Muscle layer of duodenum (tissue), 2 donors: ENCODE data around the gene ABCD3.
"Not testable (repeated sequence)": the region's sequence is repeated elsewhere in the genome, so short reads cannot be mapped to it uniquely, and the experiment has no call there.

Source experiments
- H3K27ac ChIP-seq: one replicate; pipeline ENCODE4 v1.7.0; 2013; ENCODE audit warnings: mild to moderate bottlenecking, low read length
- H3K27me3 ChIP-seq: one replicate; pipeline ENCODE4 v1.7.0; 2013; ENCODE audit warnings: low read depth, mild to moderate bottlenecking, control low read depth, low read length
- H3K36me3 ChIP-seq, 2 donors: one replicate each; pipeline ENCODE4 v1.7.0; 2013; ENCODE audit warnings: low read length in 2 of 2, control low read depth in 1 of 2, mild to moderate bottlenecking in 1 of 2; ENCODE audit not compliant: insufficient read depth in 2 of 2, control insufficient read depth in 1 of 2
- H3K4me1 ChIP-seq, 2 donors: one replicate each; pipeline ENCODE4 v1.7.0; 2013; ENCODE audit warnings: low read length in 2 of 2, mild to moderate bottlenecking in 2 of 2, control low read depth in 1 of 2, moderate library complexity in 1 of 2; ENCODE audit not compliant: insufficient read depth in 2 of 2, control insufficient read depth in 1 of 2
- H3K4me3 ChIP-seq, 2 donors: one replicate each; pipeline ENCODE4 v1.7.0; 2013; ENCODE audit warnings: low read length in 2 of 2, low read depth in 1 of 2, mild to moderate bottlenecking in 1 of 2
- H3K9me3 ChIP-seq, 2 donors: one replicate each; pipeline ENCODE4 v1.7.0; 2013; ENCODE audit warnings: low read length in 2 of 2, control low read depth in 1 of 2, mild to moderate bottlenecking in 1 of 2; ENCODE audit not compliant: control insufficient read depth in 1 of 2
- donor health status: healthy.

The ABCD3 gene

GRCh38 chr1:94417978-94418663 is at the start of gene ABCD3:
Gene ABCD3, plus strand, starts transcription at chr1:94418389. Its CDS starts 90 bp downstream, at chr1:94418479.
- H3K36me3 ChIP-seq, result no peaks in the 10 kb centered on the region
- H3K4me1 ChIP-seq, result peaks cover 5 to 31% of the 10 kb centered on the region in 2 donors
- no peaks in the 10 kb centered on the region for H3K27me3 ChIP-seq
- peak within 1 kb of the TSS; percentile 77 to 89 for H3K4me3 ChIP-seq
- peak within 1 kb of the TSS; percentile 78 for H3K27ac ChIP-seq
- no peaks in the 10 kb centered on the region for H3K9me3 ChIP-seq

DNA sequence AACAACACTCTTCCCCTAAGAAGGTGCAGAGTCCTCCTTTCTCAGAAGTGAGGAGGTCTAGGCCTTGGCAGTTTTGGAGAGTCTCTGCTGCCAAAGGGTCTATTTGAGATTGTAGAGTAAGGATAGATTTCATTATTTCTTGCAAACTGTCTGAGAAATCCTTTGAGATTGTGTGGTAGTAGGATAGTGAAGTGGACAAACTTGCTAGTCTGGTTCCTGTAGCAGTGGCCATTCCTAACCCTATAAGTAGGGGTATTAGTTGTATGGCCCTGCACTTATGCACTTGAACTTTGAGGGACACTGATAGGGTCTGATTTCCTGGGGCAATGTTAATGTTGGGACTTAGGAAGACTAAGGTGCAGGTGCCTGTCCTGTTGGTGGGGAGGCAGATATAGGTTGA is 45.4 kb upstream of the ABCD3 start:
- H3K9me3 ChIP-seq, result not testable (repeated sequence)

GRCh38 chr1:94373311-94373710 is 44.9 kb upstream of the ABCD3 start:
- not testable (repeated sequence) for H3K4me1 ChIP-seq, H3K27ac ChIP-seq, H3K36me3 ChIP-seq, H3K9me3 ChIP-seq, H3K27me3 ChIP-seq, H3K4me3 ChIP-seq

More for the DNA sequence above, 45.4 kb upstream of the ABCD3 start:
- not testable (repeated sequence) for H3K27me3 ChIP-seq, H3K27ac ChIP-seq, H3K36me3 ChIP-seq, H3K4me1 ChIP-seq, H3K4me3 ChIP-seq

- not testable (repeated sequence) for H3K4me1 ChIP-seq, H3K9me3 ChIP-seq, H3K36me3 ChIP-seq, H3K27me3 ChIP-seq, H3K27ac ChIP-seq, H3K4me3 ChIP-seq
Measured at GRCh38 chr1:94375666-94376065, 42.5 kb upstream of the ABCD3 start.

DNA sequence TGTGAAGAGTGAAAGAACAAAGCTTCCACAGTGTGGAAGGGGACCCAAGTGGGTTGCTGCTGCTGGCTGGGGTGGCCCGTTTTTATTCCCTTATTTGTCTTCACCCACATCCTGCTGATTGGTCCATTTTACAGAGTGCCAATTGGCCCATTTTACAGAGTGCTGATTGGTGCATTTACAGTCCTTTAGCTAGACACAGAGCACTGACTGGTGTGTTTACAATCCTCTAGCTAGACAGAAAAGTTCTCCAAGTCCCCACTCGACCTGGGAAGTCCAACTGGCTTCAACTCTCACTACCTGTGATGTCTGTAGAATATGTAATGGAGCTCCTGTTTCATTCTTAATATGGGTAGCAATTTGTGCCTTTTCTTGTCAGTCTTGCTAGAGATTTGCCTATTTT is 39.7 kb upstream of the ABCD3 start:
- not testable (repeated sequence) for H3K4me3 ChIP-seq, H3K4me1 ChIP-seq, H3K36me3 ChIP-seq, H3K27me3 ChIP-seq, H3K9me3 ChIP-seq, H3K27ac ChIP-seq

DNA sequence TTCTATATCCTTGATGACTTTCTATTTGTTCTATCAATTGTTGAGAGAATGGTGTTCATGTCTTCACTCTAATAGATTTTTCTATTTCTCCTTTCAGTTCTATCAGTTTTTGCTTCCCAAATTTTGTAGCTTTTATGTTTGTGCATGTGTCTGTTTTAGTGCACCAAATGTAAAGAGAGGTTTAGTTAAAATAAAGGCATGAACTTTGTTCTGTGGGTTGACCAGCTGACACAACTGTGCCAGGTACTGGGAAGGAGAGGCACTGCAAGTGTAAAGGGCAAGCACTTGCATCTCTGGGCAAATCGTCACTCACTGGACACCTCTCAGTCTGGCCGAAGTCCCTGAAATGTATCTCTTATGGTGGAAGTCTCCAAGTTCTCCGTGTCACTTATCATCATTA is 38.6 kb upstream of the ABCD3 start:
- Histone ChIP-seq H3K4me3 (no peak overlapping the region), H3K27ac (no peak overlapping the region), H3K9me3 (peaks cover 0 to 2% of the 10 kb centered on the region in 2 donors), H3K27me3 (no peaks in the 10 kb centered on the region), H3K4me1 (no peaks in the 10 kb centered on the region), H3K36me3 (no peaks in the 10 kb centered on the region)

GRCh38 chr1:94382201-94382600 is 36.0 kb upstream of the ABCD3 start:
- Histone ChIP-seq H3K4me3 (no peak overlapping the region), H3K27me3 (no peaks in the 10 kb centered on the region), H3K9me3 (no peaks in the 10 kb centered on the region), H3K36me3 (no peaks in the 10 kb centered on the region), H3K4me1 (no peaks in the 10 kb centered on the region), H3K27ac (no peak overlapping the region)

GRCh38 chr1:94383966-94384408 is 34.2 kb upstream of the ABCD3 start:
- H3K4me1 ChIP-seq, result no peaks in the 10 kb centered on the region
- H3K27ac ChIP-seq, result no peak overlapping the region
- no peak overlapping the region for H3K4me3 ChIP-seq
- H3K9me3 ChIP-seq, result no peaks in the 10 kb centered on the region
- no peaks in the 10 kb centered on the region for H3K27me3 ChIP-seq
- no peaks in the 10 kb centered on the region for H3K36me3 ChIP-seq

- H3K36me3 ChIP-seq, result no peaks in the 10 kb centered on the region
- H3K4me3 ChIP-seq, result no peak overlapping the region
- peak overlapping the region; percentile 56 for H3K27ac ChIP-seq
- H3K4me1 ChIP-seq, result no peaks in the 10 kb centered on the region
- no peaks in the 10 kb centered on the region for H3K27me3 ChIP-seq
- no peaks in the 10 kb centered on the region for H3K9me3 ChIP-seq
Measured at GRCh38 chr1:94384485-94385265, 33.5 kb upstream of the ABCD3 start.

- H3K4me1 ChIP-seq, result no peaks in the 10 kb centered on the region
- no peaks in the 10 kb centered on the region for H3K9me3 ChIP-seq
- no peaks in the 10 kb centered on the region for H3K36me3 ChIP-seq
- H3K27ac ChIP-seq, result peak overlapping the region; percentile 56
- no peaks in the 10 kb centered on the region for H3K27me3 ChIP-seq
- H3K4me3 ChIP-seq, result no peak overlapping the region
Measured at GRCh38 chr1:94385308-94385929, 32.8 kb upstream of the ABCD3 start.

- no peaks in the 10 kb centered on the region for H3K27me3 ChIP-seq
- H3K4me1 ChIP-seq, result no peaks in the 10 kb centered on the region
- H3K4me3 ChIP-seq, result no peak overlapping the region
- no peaks in the 10 kb centered on the region for H3K36me3 ChIP-seq
- H3K27ac ChIP-seq, result no peak overlapping the region
- no peaks in the 10 kb centered on the region for H3K9me3 ChIP-seq
Measured at GRCh38 chr1:94389298-94389697, 28.9 kb upstream of the ABCD3 start.
